DMS79 (cell line): Measurements from ENCODE around the gene SIGLEC9.
A peak's percentile ranks its signal among the peaks of the same experiment; 100 is the strongest.

Experiments
- DNase-seq: peaks from one replicate; lab custom pipeline; 2025; lab: John Stamatoyannopoulos, UW

The SIGLEC9 gene

GRCh38 chr19:51145916-51146493 lies 21.3 kb downstream of the SIGLEC9 start:
- no peak for DNase-seq

- no peak for DNase-seq
Measured at GRCh38 chr19:51146751-51147150, 22.0 kb downstream of the SIGLEC9 start.

GRCh38 chr19:51147663-51148062 lies 23.0 kb downstream of the SIGLEC9 start:
- DNase-seq = no peak

GRCh38 chr19:51148580-51148979 lies 23.9 kb downstream of the SIGLEC9 start:
- DNase-seq = no peak

GRCh38 chr19:51150627-51151026 lies 25.9 kb downstream of the SIGLEC9 start:
- no peak for DNase-seq

GRCh38 chr19:51156710-51157109 lies 32.0 kb downstream of the SIGLEC9 start:
- no peak for DNase-seq

- no peak for DNase-seq
Measured at GRCh38 chr19:51157265-51157664, 32.6 kb downstream of the SIGLEC9 start.

GRCh38 chr19:51158474-51159129 lies 33.9 kb downstream of the SIGLEC9 start:
- DNase-seq = no peak

GRCh38 chr19:51159656-51160055 lies 35.0 kb downstream of the SIGLEC9 start:
- no peak for DNase-seq

- no peak for DNase-seq
Measured at GRCh38 chr19:51161266-51161665, 36.6 kb downstream of the SIGLEC9 start.

GRCh38 chr19:51161867-51162496 lies 37.3 kb downstream of the SIGLEC9 start:
- DNase-seq = no peak

GRCh38 chr19:51163257-51163656 lies 38.6 kb downstream of the SIGLEC9 start:
- DNase-seq = no peak

- DNase-seq = no peak
Measured at GRCh38 chr19:51164215-51164614, 39.5 kb downstream of the SIGLEC9 start.

- no peak for DNase-seq
Measured at GRCh38 chr19:51166846-51167490, 42.3 kb downstream of the SIGLEC9 start.

GRCh38 chr19:51168564-51169282 lies 44.0 kb downstream of the SIGLEC9 start:
- DNase-seq = no peak

GRCh38 chr19:51169283-51169918 lies 44.7 kb downstream of the SIGLEC9 start:
- peak; percentile 13 for DNase-seq

GRCh38 chr19:51172223-51172622 lies 47.5 kb downstream of the SIGLEC9 start:
- no peak for DNase-seq

GRCh38 chr19:51173681-51174080 lies 49.0 kb downstream of the SIGLEC9 start:
- DNase-seq = no peak

GRCh38 chr19:51179256-51179655 lies 54.5 kb downstream of the SIGLEC9 start:
- no peak for DNase-seq
